ENCODE measurements around the gene PNMA8A. TPM values are rescaled to one million over a fixed set of nuclear protein-coding genes. Genes with fewer than 3 reads are reported as not detected.

PNMA8A gene
- total and polyA plus RNA-seq, 2 experiments from 2014 or later, result 17.8 to 21.7 TPM

DNA sequence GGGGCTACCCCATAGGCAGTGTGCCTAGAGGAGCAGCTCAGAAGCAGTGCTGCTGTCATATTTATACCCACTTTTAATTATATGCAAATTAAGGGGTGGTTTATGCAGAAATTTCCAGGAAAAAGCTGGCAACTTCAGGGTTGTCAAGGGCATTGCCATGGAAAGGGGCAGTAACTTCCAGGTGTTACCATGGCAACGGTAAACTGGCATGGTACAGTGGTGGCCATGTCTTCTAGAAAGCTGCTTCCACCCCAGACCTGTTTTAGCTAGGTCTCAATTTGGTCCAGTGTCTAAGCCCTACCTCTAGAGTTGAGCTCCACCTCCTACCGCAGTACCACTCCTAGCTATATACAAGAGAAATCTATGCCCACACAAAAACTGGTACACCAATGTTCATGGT lies 11.3 kb downstream of the PNMA8A start (continued):
- no peak for TF ChIP-seq ZNF462 (CRISPR knock-in tag; IDR thresholded peaks at IDR 0.05)

DNA sequence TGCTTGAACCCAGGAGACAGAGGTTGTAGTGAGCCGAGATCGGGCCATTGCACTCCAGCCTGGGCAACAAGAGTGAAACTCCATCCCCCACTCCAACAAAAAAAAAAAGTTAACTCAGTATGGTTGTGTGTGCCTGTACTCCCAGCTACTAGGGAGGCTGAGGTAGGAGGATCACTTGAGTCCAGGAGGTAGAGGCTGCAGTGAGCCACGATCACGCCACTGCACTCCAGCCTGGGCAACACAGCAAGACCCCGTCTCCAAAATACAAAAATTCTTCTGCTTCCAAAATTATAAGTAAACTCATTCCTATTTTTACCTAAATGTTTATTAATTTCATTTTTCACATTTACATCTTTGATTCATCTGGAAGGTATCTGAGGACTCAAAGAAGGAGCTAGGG lies 14.4 kb downstream of the PNMA8A start:
- no peak for DNase-seq (ENCODE audit: low spot score)
- H3K36me3 ChIP-seq (ENCODE audit: insufficient read depth), result no peaks in the 10 kb centered on the region
- H3K27ac ChIP-seq (ENCODE audit: low read depth), result no peak overlapping the region
- Mint-ChIP-seq H3K36me3 (ENCODE audit: low read depth) (no peaks in the 10 kb centered on the region), H3K4me3 (no peak overlapping the region), H3K9me3 (no peaks in the 10 kb centered on the region), H3K27ac (no peak overlapping the region), H3K4me1 (no peaks in the 10 kb centered on the region), H3K27me3 (ENCODE audit: insufficient read depth, low read depth, poor library complexity) (no peaks in the 10 kb centered on the region)
- no peak overlapping the region for H3K4me3 ChIP-seq
- H3K27me3 ChIP-seq (ENCODE audit: insufficient read depth), result no peaks in the 10 kb centered on the region
- H4K20me1 ChIP-seq (replicated peaks; ENCODE audit: insufficient read depth), result no peaks in the 10 kb centered on the region
- no peak overlapping the region for H2AFZ ChIP-seq
- no peaks in the 10 kb centered on the region for H3K79me2 ChIP-seq (replicated peaks; ENCODE audit: insufficient read depth)
- ATAC-seq, result no peak
- H3K4me2 ChIP-seq, result no peak overlapping the region
- H3F3A ChIP-seq (replicated peaks; ENCODE audit: low read depth), result no peaks in the 10 kb centered on the region
- H3K4me1 ChIP-seq (ENCODE audit: insufficient read depth), result no peaks in the 10 kb centered on the region
- no peaks in the 10 kb centered on the region for H3K9me2 ChIP-seq (ENCODE audit: insufficient read depth)
- TF ChIP-seq POLR2AphosphoS5 (IDR thresholded peaks at IDR 0.05; ENCODE audit: low read depth), result no peak
- no peak for TF ChIP-seq CREB1 (CRISPR knock-in tag; IDR thresholded peaks at IDR 0.05; ENCODE audit: low read depth)
- TF ChIP-seq ZNF114 (CRISPR knock-in tag; IDR thresholded peaks at IDR 0.05), result no peak
- TF ChIP-seq ETS1 (IDR thresholded peaks at IDR 0.05), result no peak
- TF ChIP-seq, protein P1, sequence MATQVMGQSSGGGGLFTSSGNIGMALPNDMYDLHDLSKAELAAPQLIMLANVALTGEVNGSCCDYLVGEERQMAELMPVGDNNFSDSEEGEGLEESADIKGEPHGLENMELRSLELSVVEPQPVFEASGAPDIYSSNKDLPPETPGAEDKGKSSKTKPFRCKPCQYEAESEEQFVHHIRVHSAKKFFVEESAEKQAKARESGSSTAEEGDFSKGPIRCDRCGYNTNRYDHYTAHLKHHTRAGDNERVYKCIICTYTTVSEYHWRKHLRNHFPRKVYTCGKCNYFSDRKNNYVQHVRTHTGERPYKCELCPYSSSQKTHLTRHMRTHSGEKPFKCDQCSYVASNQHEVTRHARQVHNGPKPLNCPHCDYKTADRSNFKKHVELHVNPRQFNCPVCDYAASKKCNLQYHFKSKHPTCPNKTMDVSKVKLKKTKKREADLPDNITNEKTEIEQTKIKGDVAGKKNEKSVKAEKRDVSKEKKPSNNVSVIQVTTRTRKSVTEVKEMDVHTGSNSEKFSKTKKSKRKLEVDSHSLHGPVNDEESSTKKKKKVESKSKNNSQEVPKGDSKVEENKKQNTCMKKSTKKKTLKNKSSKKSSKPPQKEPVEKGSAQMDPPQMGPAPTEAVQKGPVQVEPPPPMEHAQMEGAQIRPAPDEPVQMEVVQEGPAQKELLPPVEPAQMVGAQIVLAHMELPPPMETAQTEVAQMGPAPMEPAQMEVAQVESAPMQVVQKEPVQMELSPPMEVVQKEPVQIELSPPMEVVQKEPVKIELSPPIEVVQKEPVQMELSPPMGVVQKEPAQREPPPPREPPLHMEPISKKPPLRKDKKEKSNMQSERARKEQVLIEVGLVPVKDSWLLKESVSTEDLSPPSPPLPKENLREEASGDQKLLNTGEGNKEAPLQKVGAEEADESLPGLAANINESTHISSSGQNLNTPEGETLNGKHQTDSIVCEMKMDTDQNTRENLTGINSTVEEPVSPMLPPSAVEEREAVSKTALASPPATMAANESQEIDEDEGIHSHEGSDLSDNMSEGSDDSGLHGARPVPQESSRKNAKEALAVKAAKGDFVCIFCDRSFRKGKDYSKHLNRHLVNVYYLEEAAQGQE (IDR thresholded peaks at IDR 0.05; ENCODE audit: unreplicated experiment), result no peak
- TF ChIP-seq EZH2phosphoT487 (IDR thresholded peaks at IDR 0.05; ENCODE audit: unreplicated experiment), result no peak
- no peak for TF ChIP-seq ZNF331 (CRISPR knock-in tag; IDR thresholded peaks at IDR 0.05; ENCODE audit: low read depth)
